C4-2B (cell line): ENCODE data around the gene NUDC.

ENCODE experiments used
- ZFX ChIP-seq: fragments of 450-650 bp; IDR thresholded peaks from 2 replicates; pipeline ENCODE4 v1.6.1; 2017
- TF ChIP-seq, protein P1 (sequence below): fragments of 450-650 bp; conservative IDR thresholded peaks from 2 replicates; pipeline ENCODE4 v1.5.1; 2017; ENCODE audit warnings: mild to moderate bottlenecking

DNA sequence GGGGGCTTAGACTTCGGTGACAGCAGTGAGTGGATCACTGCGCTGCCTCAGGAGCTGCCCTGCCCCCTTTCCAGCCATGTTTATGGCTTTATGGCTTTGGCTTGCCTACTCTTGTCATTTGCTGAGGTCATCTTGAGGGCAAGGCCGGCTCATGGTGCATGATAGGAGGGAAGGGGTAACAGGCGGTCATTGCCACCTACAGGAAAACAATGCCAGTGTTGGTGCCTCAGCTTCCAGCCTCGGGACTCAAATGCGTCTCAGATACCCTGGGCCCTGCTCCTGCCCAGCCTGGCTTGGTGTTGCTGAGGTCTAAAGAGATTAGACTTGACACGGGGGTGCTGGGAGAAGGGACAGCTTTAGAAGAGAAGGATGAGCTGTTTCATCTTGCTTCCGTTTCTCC is 24.2 kb downstream of the NUDC start:
- TF ChIP-seq, protein P1, sequence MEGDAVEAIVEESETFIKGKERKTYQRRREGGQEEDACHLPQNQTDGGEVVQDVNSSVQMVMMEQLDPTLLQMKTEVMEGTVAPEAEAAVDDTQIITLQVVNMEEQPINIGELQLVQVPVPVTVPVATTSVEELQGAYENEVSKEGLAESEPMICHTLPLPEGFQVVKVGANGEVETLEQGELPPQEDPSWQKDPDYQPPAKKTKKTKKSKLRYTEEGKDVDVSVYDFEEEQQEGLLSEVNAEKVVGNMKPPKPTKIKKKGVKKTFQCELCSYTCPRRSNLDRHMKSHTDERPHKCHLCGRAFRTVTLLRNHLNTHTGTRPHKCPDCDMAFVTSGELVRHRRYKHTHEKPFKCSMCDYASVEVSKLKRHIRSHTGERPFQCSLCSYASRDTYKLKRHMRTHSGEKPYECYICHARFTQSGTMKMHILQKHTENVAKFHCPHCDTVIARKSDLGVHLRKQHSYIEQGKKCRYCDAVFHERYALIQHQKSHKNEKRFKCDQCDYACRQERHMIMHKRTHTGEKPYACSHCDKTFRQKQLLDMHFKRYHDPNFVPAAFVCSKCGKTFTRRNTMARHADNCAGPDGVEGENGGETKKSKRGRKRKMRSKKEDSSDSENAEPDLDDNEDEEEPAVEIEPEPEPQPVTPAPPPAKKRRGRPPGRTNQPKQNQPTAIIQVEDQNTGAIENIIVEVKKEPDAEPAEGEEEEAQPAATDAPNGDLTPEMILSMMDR, result no peak
- TF ChIP-seq ZFX, result no peak
